Measurements from ENCODE around the gene TOR1AIP1.
A peak's percentile ranks its signal among the peaks of the same experiment; 100 is the strongest.

The TOR1AIP1 gene

GRCh38 chr1:179883040-179883744 lies 1.1 kb downstream of the TOR1AIP1 start:
- no peaks in the 10 kb centered on the region for H3K4me1 ChIP-seq (ENCODE audit: control insufficient read depth, insufficient read depth, low read length)
- ChIA-PET CTCF (interaction anchor here (0.6 to 1.6 kb wide), 5 partner anchors 15 to 71 kb away, joined by 3 to 6 read pairs (median 4); partner anchors contain the start of gene CEP350), POLR2A (interaction anchor here (0.6 to 3.5 kb wide), 16 partner anchors 10 to 410 kb away, joined by 3 to 29 read pairs (median 4); partner anchors contain the start of genes CEP350 and QSOX1)
- TF ChIP-seq ZSCAN4 (tag by site-specific recombination; IDR thresholded peaks at IDR 0.05) (no peak), ZFP69B (tag by site-specific recombination; IDR thresholded peaks at IDR 0.05) (no peak), ELK4 (IDR thresholded peaks at IDR 0.05; ENCODE audit: borderline replicate concordance, low read depth, low read length) (no peak), ZSCAN16 (tag by site-specific recombination; IDR thresholded peaks at IDR 0.05) (no peak), ATF2 (tag by site-specific recombination; IDR thresholded peaks at IDR 0.05; ENCODE audit: low read depth) (no peak), ZNF19 (tag by site-specific recombination; IDR thresholded peaks at IDR 0.05; ENCODE audit: low read depth) (no peak), ZBTB17 (tag by site-specific recombination; IDR thresholded peaks at IDR 0.05) (no peak), EGR2 (tag by site-specific recombination; IDR thresholded peaks at IDR 0.05; ENCODE audit: low read depth) (0 out of 2 replicates have a peak, but pooled peaks have one; percentile 35), ZNF140 (tag by site-specific recombination; IDR thresholded peaks at IDR 0.05) (no peak), ZBTB8A (tag by site-specific recombination; IDR thresholded peaks at IDR 0.05) (peak; percentile 66), KLF9 (tag by site-specific recombination; IDR thresholded peaks at IDR 0.05; ENCODE audit: low read depth) (no peak), ZFP3 (tag by site-specific recombination; IDR thresholded peaks at IDR 0.05; ENCODE audit: low read depth) (no peak), ZNF2 (tag by site-specific recombination; IDR thresholded peaks at IDR 0.05) (no peak), GLIS2 (tag by site-specific recombination; IDR thresholded peaks at IDR 0.05) (peak; percentile 44), KLF8 (tag by site-specific recombination; IDR thresholded peaks at IDR 0.05) (no peak), ZBTB44 (tag by site-specific recombination; IDR thresholded peaks at IDR 0.05) (no peak)
- TF ChIP-seq, protein P1, sequence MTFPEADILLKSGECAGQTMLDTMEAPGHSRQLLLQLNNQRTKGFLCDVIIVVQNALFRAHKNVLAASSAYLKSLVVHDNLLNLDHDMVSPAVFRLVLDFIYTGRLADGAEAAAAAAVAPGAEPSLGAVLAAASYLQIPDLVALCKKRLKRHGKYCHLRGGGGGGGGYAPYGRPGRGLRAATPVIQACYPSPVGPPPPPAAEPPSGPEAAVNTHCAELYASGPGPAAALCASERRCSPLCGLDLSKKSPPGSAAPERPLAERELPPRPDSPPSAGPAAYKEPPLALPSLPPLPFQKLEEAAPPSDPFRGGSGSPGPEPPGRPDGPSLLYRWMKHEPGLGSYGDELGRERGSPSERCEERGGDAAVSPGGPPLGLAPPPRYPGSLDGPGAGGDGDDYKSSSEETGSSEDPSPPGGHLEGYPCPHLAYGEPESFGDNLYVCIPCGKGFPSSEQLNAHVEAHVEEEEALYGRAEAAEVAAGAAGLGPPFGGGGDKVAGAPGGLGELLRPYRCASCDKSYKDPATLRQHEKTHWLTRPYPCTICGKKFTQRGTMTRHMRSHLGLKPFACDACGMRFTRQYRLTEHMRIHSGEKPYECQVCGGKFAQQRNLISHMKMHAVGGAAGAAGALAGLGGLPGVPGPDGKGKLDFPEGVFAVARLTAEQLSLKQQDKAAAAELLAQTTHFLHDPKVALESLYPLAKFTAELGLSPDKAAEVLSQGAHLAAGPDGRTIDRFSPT (tag by site-specific recombination; IDR thresholded peaks at IDR 0.05): peak; percentile 73
- TF ChIP-seq, protein P2, sequence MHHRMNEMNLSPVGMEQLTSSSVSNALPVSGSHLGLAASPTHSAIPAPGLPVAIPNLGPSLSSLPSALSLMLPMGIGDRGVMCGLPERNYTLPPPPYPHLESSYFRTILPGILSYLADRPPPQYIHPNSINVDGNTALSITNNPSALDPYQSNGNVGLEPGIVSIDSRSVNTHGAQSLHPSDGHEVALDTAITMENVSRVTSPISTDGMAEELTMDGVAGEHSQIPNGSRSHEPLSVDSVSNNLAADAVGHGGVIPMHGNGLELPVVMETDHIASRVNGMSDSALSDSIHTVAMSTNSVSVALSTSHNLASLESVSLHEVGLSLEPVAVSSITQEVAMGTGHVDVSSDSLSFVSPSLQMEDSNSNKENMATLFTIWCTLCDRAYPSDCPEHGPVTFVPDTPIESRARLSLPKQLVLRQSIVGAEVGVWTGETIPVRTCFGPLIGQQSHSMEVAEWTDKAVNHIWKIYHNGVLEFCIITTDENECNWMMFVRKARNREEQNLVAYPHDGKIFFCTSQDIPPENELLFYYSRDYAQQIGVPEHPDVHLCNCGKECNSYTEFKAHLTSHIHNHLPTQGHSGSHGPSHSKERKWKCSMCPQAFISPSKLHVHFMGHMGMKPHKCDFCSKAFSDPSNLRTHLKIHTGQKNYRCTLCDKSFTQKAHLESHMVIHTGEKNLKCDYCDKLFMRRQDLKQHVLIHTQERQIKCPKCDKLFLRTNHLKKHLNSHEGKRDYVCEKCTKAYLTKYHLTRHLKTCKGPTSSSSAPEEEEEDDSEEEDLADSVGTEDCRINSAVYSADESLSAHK (tag by site-specific recombination; IDR thresholded peaks at IDR 0.05): 0 out of 2 replicates have a peak, but pooled peaks have one; percentile 45
- H3K36me3 ChIP-seq (ENCODE audit: control insufficient read depth in 2 of 2, insufficient read depth in 1 of 2, low read length in 2 of 2): peaks cover 7 to 29% of the 10 kb centered on the region in 2 experiments
- no peaks in the 10 kb centered on the region for H3K9me3 ChIP-seq (ENCODE audit: control insufficient read depth, insufficient read depth, low read depth, low read length)
- H3K27ac ChIP-seq (ENCODE audit: extremely low read depth, low read depth, low read length): peak overlapping the region; percentile 90
- peak overlapping the region; percentile 83 for H3K4me3 ChIP-seq (ENCODE audit: low read depth, low read length)

Measured in HEK293 (cell line).